GM12878 (cell line): ENCODE measurements around the gene JMJD6. TPM values are rescaled to one million over a fixed set of nuclear protein-coding genes. Genes with fewer than 3 reads are reported as not detected.

ENCODE experiments used
- ATAC-seq: fragments of 200-7000 bp; cut with Tn5 transposase; 3 replicates; pipeline ENCODE4 v1.9.1; 2020; ENCODE audit warnings: mild to moderate bottlenecking, moderate library complexity
- BruUV-seq: library from RNA; stranded (reverse); fragments of 400-500 nt; replicated peaks from 2 replicates; lab custom pipeline; 2021; lab: Mats Ljungman, UMichigan
- CTCF ChIA-PET: fragments of 300-600 bp; sonication (Branson Sonifier 250); formaldehyde crosslinking; extraction: SDS; loops from one replicate; lab custom pipeline; 2021; ENCODE audit warnings: inconsistent platforms; lab: Yijun Ruan, JAX
- POLR2A ChIA-PET: fragments of 350-600 bp; formaldehyde crosslinking; extraction: SDS; loops from one replicate; lab custom pipeline; 2021; ENCODE audit warnings: inconsistent platforms; lab: Charles Lee
- RAD21 ChIA-PET: fragments of 300-600 bp; sonication (Branson Sonifier 250); formaldehyde crosslinking; loops from one replicate; lab custom pipeline; 2023; ENCODE audit warnings: antibody characterized with exemption; ENCODE audit not compliant: unreplicated experiment; lab: Charles Lee
- SMC1A ChIA-PET: fragments of 300-600 bp; sonication (Branson Sonifier 250); formaldehyde crosslinking; loops from one replicate; lab custom pipeline; 2023; ENCODE audit not compliant: unreplicated experiment, uncharacterized antibody; lab: Charles Lee
- DNase-seq: peaks from one replicate; pipeline ENCODE4 v3.0.0-alpha.2; 2011; ENCODE audit warnings: low read depth, low spot score
- FAIRE-seq: peaks from 3 replicates; lab custom pipeline; 2011; peaks lifted over from hg19 to GRCh38; lab: Jason Lieb, UNC
- H2AFZ ChIP-seq: 2 replicates; pipeline ENCODE4 v1.6.0; 2011; ENCODE audit warnings: low read depth, low read length, control low read depth; ENCODE audit not compliant: control insufficient read depth
- H3K27ac ChIP-seq: 2 replicates; pipeline ENCODE4 v1.5.1; 2011; ENCODE audit warnings: control low read depth; ENCODE audit not compliant: control insufficient read depth, insufficient read depth
- H3K27me3 ChIP-seq, 2 experiments: replicated peaks in 1 of 2; 2 replicates each; pipeline versions ENCODE4 v1.6.0 to v1.6.1; 2011; ENCODE audit warnings: low read length in 1 of 2; ENCODE audit not compliant: control insufficient read depth in 2 of 2, insufficient read depth in 2 of 2
- H3K36me3 ChIP-seq, 2 experiments: 2 replicates each; pipeline ENCODE4 v1.5.1; 2011; ENCODE audit warnings: low read length in 1 of 2; ENCODE audit not compliant: control insufficient read depth in 2 of 2, insufficient read depth in 2 of 2
- H3K4me1 ChIP-seq: 2 replicates; pipeline ENCODE4 v1.6.1; 2011; ENCODE audit warnings: mild to moderate bottlenecking, low read length, moderate library complexity, mixed read lengths; ENCODE audit not compliant: control insufficient read depth, insufficient read depth
- H3K4me2 ChIP-seq: 2 replicates; pipeline ENCODE4 v1.6.0; 2011; ENCODE audit warnings: control low read depth; ENCODE audit not compliant: control insufficient read depth, insufficient read depth
- H3K4me3 ChIP-seq: fragments of 200-600 bp; sonication (generic); 2 replicates; pipeline ENCODE4 v1.5.1; 2016
- H3K79me2 ChIP-seq: 2 replicates; pipeline ENCODE4 v1.6.0; 2011; ENCODE audit warnings: low read length; ENCODE audit not compliant: control insufficient read depth, insufficient read depth
- H3K9ac ChIP-seq: 2 replicates; pipeline ENCODE4 v1.8.0; 2011; ENCODE audit warnings: low read length, control low read depth, mixed read lengths; ENCODE audit not compliant: control insufficient read depth, insufficient read depth
- H3K9me3 ChIP-seq: replicated peaks from 3 replicates; pipeline ENCODE4 v1.5.1; 2011; ENCODE audit warnings: mild to moderate bottlenecking, low read length; ENCODE audit not compliant: control insufficient read depth, insufficient read depth
- H4K20me1 ChIP-seq: 2 replicates; pipeline ENCODE4 v1.6.0; 2011; ENCODE audit not compliant: control insufficient read depth, insufficient read depth
- ASH2L ChIP-seq: fragments of 300-600, 200-600 bp; sonication (generic); IDR thresholded peaks from 2 replicates; pipeline ENCODE4 v1.6.1; 2017; ENCODE audit warnings: low read depth, mild to moderate bottlenecking, borderline replicate concordance
- BCL11A ChIP-seq: IDR thresholded peaks from 2 replicates; pipeline ENCODE4 v1.6.1; 2011; ENCODE audit warnings: low read depth, low read length
- BMI1 ChIP-seq: fragments of 450-650 bp; IDR thresholded peaks from 2 replicates; pipeline ENCODE4 v1.6.1; 2016; ENCODE audit warnings: mild to moderate bottlenecking, moderate library complexity, borderline replicate concordance
- NFXL1 ChIP-seq: fragments of 450-650 bp; IDR thresholded peaks from 2 replicates; pipeline ENCODE4 v1.6.1; 2017; ENCODE audit warnings: antibody characterized with exemption, mild to moderate bottlenecking, borderline replicate concordance
- ZBTB33 ChIP-seq: fragments of 450-650 bp; IDR thresholded peaks from 2 replicates; pipeline ENCODE4 v1.6.1; 2017; ENCODE audit warnings: mild to moderate bottlenecking
- ZNF24 ChIP-seq: fragments of 450-650 bp; IDR thresholded peaks from 2 replicates; pipeline ENCODE4 v1.6.1; 2017; ENCODE audit warnings: antibody characterized with exemption, mild to moderate bottlenecking
- WGBS: methylation state at CpG from one replicate; pipeline ENCODE4 v1.1.6; 2016; ENCODE audit warnings: low lambda C conversion rate; ENCODE audit not compliant: insufficient replicate concordance, insufficient coverage; ENCODE audit errors: missing lambda C conversion rate; 5-methylcytosine and 5-hydroxymethylcytosine counted together
- in situ Hi-C: fragments of 300-500 bp; cut with MboI; formaldehyde crosslinking; loops from 9 replicates; pipeline ENCODE4 v1.14.3; 2018; ENCODE audit warnings: mixed read lengths
- intact Hi-C: fragments of 100-400 bp; cut with micrococcal nuclease; formaldehyde crosslinking; loops from one replicate; pipeline ENCODE4 v1.14.2; 2022; ENCODE audit not compliant: unreplicated experiment
- polyA plus RNA-seq, 11 experiments: library from polyadenylated mRNA; depleted of rRNA in 4 of 11; unstranded in 6 of 11; stranded (reverse) in 5 of 11; fragments of >200 nt; fragmentation: Nextera tagmentation in 4 of 11; fragmentation: Illumina TruSeq in 1 of 11; extraction: Ambion mirVana in 4 of 11; extraction: Trizol in 1 of 11; gene quantifications; 1 replicate in 1 of 11; 2 replicates in 10 of 11; pipeline versions ENCODE4 v1.2.1 to v1.2.3, GENCODE V29; 2011 to 2016; ENCODE audit warnings: inconsistent platforms in 2 of 11, missing spikeins in 2 of 11, low read depth in 1 of 11
- total RNA-seq, 4 experiments: library from RNA; depleted of rRNA in 3 of 4; stranded (reverse); fragments of >200 nt in 3 of 4; fragmentation: Illumina TruSeq in 1 of 4; extraction: Trizol in 1 of 4; gene quantifications; 2 replicates each; pipeline versions ENCODE4 v1.2.1 to v1.2.3, GENCODE V29; 2013 to 2021
- TF ChIP-seq, protein P1 (sequence below): IDR thresholded peaks from 2 replicates; pipeline ENCODE4 v1.6.1; 2012; ENCODE audit warnings: low read depth, low read length, improper control_type of control experiment

The JMJD6 gene
- total and polyA plus RNA-seq, 10 of the 15 experiments (the other 5 are each of a cell fraction or from before 2014, with no cell fraction given), result 1.2 to 36.0 (median 22.2) TPM

DNA sequence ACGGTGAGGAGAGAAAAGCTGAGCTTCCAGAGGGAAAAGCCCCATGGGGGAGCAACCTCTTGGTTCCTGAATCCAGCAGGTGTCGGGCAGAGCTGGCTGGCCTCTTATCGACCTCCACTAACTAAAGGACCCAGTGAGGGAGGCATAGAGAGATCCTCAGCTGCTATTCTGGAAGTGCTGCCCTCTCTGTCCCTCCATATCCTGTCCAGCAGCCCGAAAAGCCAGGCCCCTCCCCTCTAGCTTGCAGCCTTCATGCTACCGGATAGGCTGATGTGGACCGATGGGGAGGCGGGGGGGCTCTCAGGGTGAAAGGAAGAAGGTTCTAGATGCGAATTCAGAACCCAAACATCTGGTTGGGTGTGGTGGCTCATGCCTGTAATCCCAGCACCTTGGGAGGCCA is 40.6 kb downstream of the JMJD6 start:
- intact Hi-C loops, result no loop called here
- ATAC-seq, result no peak
- ChIA-PET CTCF (interaction anchor here (0.8 to 3.0 kb wide), 2 partner anchors 28 to 162 kb away, joined by 3 to 9 read pairs; no protein-coding TSS in a partner anchor), POLR2A (interaction anchor here (0.5 kb wide), 1 partner anchor 24 kb away, joined by 3 read pairs; no protein-coding TSS in a partner anchor), RAD21 (no interaction called here), SMC1A (no interaction called here)
- BruUV-seq, result no TSS peak
- WGBS, result 51% methylated on average over 8 of the region's 8 CpGs
- Histone ChIP-seq H3K9ac (no peak overlapping the region), H3K36me3 (no peaks in the 10 kb centered on the region), H3K27ac (no peak overlapping the region), H3K4me3 (no peak overlapping the region), H3K79me2 (no peaks in the 10 kb centered on the region), H2AFZ (no peak overlapping the region), H3K4me1 (no peaks in the 10 kb centered on the region), H3K27me3 (peaks cover 0 to 1% of the 10 kb centered on the region in 2 experiments; a peak in 2 of 4 replicates), H3K9me3 (no peaks in the 10 kb centered on the region), H3K4me2 (no peak overlapping the region), H4K20me1 (no peaks in the 10 kb centered on the region)
- TF ChIP-seq, protein P1, sequence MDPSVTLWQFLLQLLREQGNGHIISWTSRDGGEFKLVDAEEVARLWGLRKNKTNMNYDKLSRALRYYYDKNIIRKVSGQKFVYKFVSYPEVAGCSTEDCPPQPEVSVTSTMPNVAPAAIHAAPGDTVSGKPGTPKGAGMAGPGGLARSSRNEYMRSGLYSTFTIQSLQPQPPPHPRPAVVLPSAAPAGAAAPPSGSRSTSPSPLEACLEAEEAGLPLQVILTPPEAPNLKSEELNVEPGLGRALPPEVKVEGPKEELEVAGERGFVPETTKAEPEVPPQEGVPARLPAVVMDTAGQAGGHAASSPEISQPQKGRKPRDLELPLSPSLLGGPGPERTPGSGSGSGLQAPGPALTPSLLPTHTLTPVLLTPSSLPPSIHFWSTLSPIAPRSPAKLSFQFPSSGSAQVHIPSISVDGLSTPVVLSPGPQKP, result no peak
- TF ChIP-seq BMI1, result no peak
- no peak for TF ChIP-seq BCL11A
- TF ChIP-seq ZNF24, result no peak
- no peak for TF ChIP-seq ZBTB33
- TF ChIP-seq NFXL1, result no peak
- TF ChIP-seq ASH2L, result no peak
- in situ Hi-C loops, result no loop called here
- DNase-seq, result no peak
- FAIRE-seq, result no peak
